ENCODE measurements around the gene GFRA1.

Gene GFRA1

GRCh38 chr10:116156819-116157218, 116.2 kb downstream of the GFRA1 start:
- DNase-seq, result no peak

- no peak for DNase-seq
Observed at GRCh38 chr10:116155191-116155590, 117.8 kb downstream of the GFRA1 start.

GRCh38 chr10:116154651-116155050, 118.4 kb downstream of the GFRA1 start:
- DNase-seq, result no peak

- no peak for DNase-seq
Observed at GRCh38 chr10:116151076-116151475, 121.9 kb downstream of the GFRA1 start.

- DNase-seq, result no peak
Observed at GRCh38 chr10:116150606-116151005, 122.4 kb downstream of the GFRA1 start.

- DNase-seq, result no peak
Observed at GRCh38 chr10:116147147-116147905, 125.7 kb downstream of the GFRA1 start.

GRCh38 chr10:116146372-116147140, 126.5 kb downstream of the GFRA1 start:
- no peak for DNase-seq

GRCh38 chr10:116143673-116144222, 129.3 kb downstream of the GFRA1 start:
- DNase-seq, result no peak

- DNase-seq, result no peak
Observed at GRCh38 chr10:116141855-116142254, 131.2 kb downstream of the GFRA1 start.

GRCh38 chr10:116141246-116141645, 131.8 kb downstream of the GFRA1 start:
- no peak for DNase-seq

- DNase-seq, result no peak
Observed at GRCh38 chr10:116139886-116140285, 133.1 kb downstream of the GFRA1 start.

GRCh38 chr10:116138897-116139296, 134.1 kb downstream of the GFRA1 start:
- DNase-seq, result no peak

GRCh38 chr10:116136261-116136660, 136.7 kb downstream of the GFRA1 start:
- no peak for DNase-seq

GRCh38 chr10:116134322-116134721, 138.7 kb downstream of the GFRA1 start:
- DNase-seq, result no peak

GRCh38 chr10:116133634-116134033, 139.4 kb downstream of the GFRA1 start:
- no peak for DNase-seq

- DNase-seq, result no peak
Observed at GRCh38 chr10:116132780-116133399, 140.1 kb downstream of the GFRA1 start.

GRCh38 chr10:116130006-116130405, 143.0 kb downstream of the GFRA1 start:
- DNase-seq, result no peak

- no peak for DNase-seq
Observed at GRCh38 chr10:116126954-116127695, 145.9 kb downstream of the GFRA1 start.

- DNase-seq, result no peak
Observed at GRCh38 chr10:116126239-116126638, 146.8 kb downstream of the GFRA1 start.

- no peak for DNase-seq
Observed at GRCh38 chr10:116125180-116125579, 147.8 kb downstream of the GFRA1 start.

- no peak for DNase-seq
Observed at GRCh38 chr10:116124777-116125176, 148.2 kb downstream of the GFRA1 start.

GRCh38 chr10:116122664-116123063, 150.3 kb downstream of the GFRA1 start:
- no peak for DNase-seq
